Fibroblast of lung (primary cell): ENCODE results near the gene RUBCN. TPM values are rescaled to one million over a fixed set of nuclear protein-coding genes. Genes with fewer than 3 reads are reported as not detected.

Experiments used
- DNase-seq, 2 donors: peaks; one replicate each; pipeline versions ENCODE4 v3.0.0 to v3.0.0-alpha.2; 2010; ENCODE audit warnings: low read depth in 2 of 2
- H2AFZ ChIP-seq: 2 replicates; pipeline ENCODE4 v1.5.1; 2012; ENCODE audit warnings: low read length, control low read depth, inconsistent platforms
- H3K27ac ChIP-seq: 2 replicates; pipeline ENCODE4 v1.5.1; 2011; ENCODE audit warnings: low read length, control low read depth; ENCODE audit not compliant: insufficient read depth
- H3K27me3 ChIP-seq: 2 replicates; pipeline ENCODE4 v1.5.1; 2011; ENCODE audit warnings: mild to moderate bottlenecking, low read length; ENCODE audit not compliant: control insufficient read depth, insufficient read depth
- H3K36me3 ChIP-seq: 2 replicates; pipeline ENCODE4 v1.5.1; 2011; ENCODE audit warnings: low read length; ENCODE audit not compliant: control insufficient read depth, insufficient read depth
- H3K4me1 ChIP-seq: 2 replicates; pipeline ENCODE4 v1.5.1; 2011; ENCODE audit warnings: low read length; ENCODE audit not compliant: control insufficient read depth, insufficient read depth; ENCODE audit errors: extremely low read depth
- H3K4me2 ChIP-seq: 2 replicates; pipeline ENCODE4 v1.5.1; 2011; ENCODE audit warnings: low read length, control low read depth; ENCODE audit not compliant: insufficient read depth; ENCODE audit errors: extremely low read depth
- H3K4me3 ChIP-seq, 4 experiments: fragments of 200-600 bp in 1 of 4; sonication (generic) in 1 of 4; replicated peaks in 1 of 4; 2 replicates each; pipeline ENCODE4 v1.5.1; 2011 to 2016; ENCODE audit warnings: low read length in 4 of 4, low read depth in 3 of 4, mild to moderate bottlenecking in 3 of 4, control low read depth in 2 of 4, inconsistent platforms in 1 of 4, mixed read lengths in 1 of 4; ENCODE audit not compliant: insufficient read depth in 1 of 4; ENCODE audit errors: control extremely low read depth in 1 of 4
- H3K79me2 ChIP-seq: 2 replicates; pipeline ENCODE4 v1.5.1; 2012; ENCODE audit warnings: mild to moderate bottlenecking, low read length, inconsistent platforms; ENCODE audit not compliant: control insufficient read depth, insufficient read depth
- H3K9ac ChIP-seq: 2 replicates; pipeline ENCODE4 v1.5.1; 2011; ENCODE audit warnings: mild to moderate bottlenecking, low read length, control low read depth; ENCODE audit not compliant: insufficient read depth
- H3K9me3 ChIP-seq: 2 replicates; pipeline ENCODE4 v1.5.1; 2012; ENCODE audit warnings: low read depth, low read length; ENCODE audit not compliant: control insufficient read depth, insufficient read depth
- H4K20me1 ChIP-seq: 2 replicates; pipeline ENCODE4 v1.5.1; 2011; ENCODE audit warnings: low read length; ENCODE audit not compliant: control insufficient read depth, insufficient read depth; ENCODE audit errors: extremely low read depth
- EZH2 ChIP-seq: IDR thresholded peaks from 2 replicates; pipeline ENCODE4 v1.5.1; 2012; ENCODE audit warnings: low read length, control low read depth, mild to moderate bottlenecking; ENCODE audit errors: missing control alignments
- polyA plus RNA-seq, 2 donors: library from polyadenylated mRNA; depleted of rRNA in 1 of 2; stranded (reverse) in 1 of 2; unstranded in 1 of 2; fragments of >200 nt; gene quantifications; 2 replicates each; pipeline ENCODE4 v1.2.1, GENCODE V29; 2011 to 2012; ENCODE audit warnings: missing spikeins in 1 of 2
- total RNA-seq: library from RNA; depleted of rRNA; stranded (reverse); fragments of >200 nt; gene quantifications from 2 replicates; pipeline ENCODE4 v1.2.1, GENCODE V29; 2014
- TF ChIP-seq, protein P1 (sequence below), 2 donors: IDR thresholded peaks in 1 of 2; conservative IDR thresholded peaks in 1 of 2; 1 replicate in 1 of 2; 2 replicates in 1 of 2; pipeline ENCODE4 v1.5.1; 2011 to 2012; ENCODE audit warnings: low read length in 2 of 2, control low read depth in 1 of 2, inconsistent platforms in 1 of 2, low read depth in 1 of 2, mild to moderate bottlenecking in 1 of 2

The RUBCN gene
- total and polyA plus RNA-seq, 2 donors (not counting 1 experiment from before 2014, with no cell fraction given): 13.0 to 15.2 TPM

DNA sequence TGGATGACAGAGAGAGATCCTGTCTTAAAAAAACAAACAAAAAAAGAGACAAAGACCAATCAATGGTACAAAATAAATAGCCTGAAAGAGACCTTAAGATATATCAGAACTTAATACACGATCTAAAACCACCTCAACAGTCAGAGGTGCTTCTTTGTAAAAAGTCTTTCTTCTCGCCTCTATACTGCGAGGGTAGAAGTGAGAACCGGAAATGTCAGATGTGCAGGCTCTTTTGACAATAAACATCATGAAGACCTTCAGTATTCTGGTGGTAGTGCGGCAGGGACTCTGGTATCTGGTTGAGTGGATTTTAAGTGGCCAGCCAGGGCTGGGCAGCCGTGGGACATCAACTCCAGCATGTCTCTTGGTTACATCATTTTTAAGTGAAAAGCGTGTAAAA, 30.0 kb downstream of the RUBCN start:
- Histone ChIP-seq H3K27me3 (no peaks in the 10 kb centered on the region), H3K9ac (no peak overlapping the region), H2AFZ (no peak overlapping the region), H3K9me3 (no peaks in the 10 kb centered on the region), H3K27ac (no peak overlapping the region), H3K4me1 (no peaks in the 10 kb centered on the region), H3K79me2 (peaks cover 2% of the 10 kb centered on the region), H4K20me1 (no peaks in the 10 kb centered on the region), H3K4me3 (no peak overlapping the region), H3K4me2 (no peak overlapping the region), H3K36me3 (peaks cover 7% of the 10 kb centered on the region)
- no peak for TF ChIP-seq EZH2
- TF ChIP-seq, protein P1, sequence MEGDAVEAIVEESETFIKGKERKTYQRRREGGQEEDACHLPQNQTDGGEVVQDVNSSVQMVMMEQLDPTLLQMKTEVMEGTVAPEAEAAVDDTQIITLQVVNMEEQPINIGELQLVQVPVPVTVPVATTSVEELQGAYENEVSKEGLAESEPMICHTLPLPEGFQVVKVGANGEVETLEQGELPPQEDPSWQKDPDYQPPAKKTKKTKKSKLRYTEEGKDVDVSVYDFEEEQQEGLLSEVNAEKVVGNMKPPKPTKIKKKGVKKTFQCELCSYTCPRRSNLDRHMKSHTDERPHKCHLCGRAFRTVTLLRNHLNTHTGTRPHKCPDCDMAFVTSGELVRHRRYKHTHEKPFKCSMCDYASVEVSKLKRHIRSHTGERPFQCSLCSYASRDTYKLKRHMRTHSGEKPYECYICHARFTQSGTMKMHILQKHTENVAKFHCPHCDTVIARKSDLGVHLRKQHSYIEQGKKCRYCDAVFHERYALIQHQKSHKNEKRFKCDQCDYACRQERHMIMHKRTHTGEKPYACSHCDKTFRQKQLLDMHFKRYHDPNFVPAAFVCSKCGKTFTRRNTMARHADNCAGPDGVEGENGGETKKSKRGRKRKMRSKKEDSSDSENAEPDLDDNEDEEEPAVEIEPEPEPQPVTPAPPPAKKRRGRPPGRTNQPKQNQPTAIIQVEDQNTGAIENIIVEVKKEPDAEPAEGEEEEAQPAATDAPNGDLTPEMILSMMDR (conservative IDR thresholded peaks at IDR 0.05 in 1 of 2, IDR thresholded peaks at IDR 0.05 in 1 of 2; ENCODE audit: low read depth in 1 of 2, low read length in 2 of 2): no peak
- DNase-seq: no peak

DNA sequence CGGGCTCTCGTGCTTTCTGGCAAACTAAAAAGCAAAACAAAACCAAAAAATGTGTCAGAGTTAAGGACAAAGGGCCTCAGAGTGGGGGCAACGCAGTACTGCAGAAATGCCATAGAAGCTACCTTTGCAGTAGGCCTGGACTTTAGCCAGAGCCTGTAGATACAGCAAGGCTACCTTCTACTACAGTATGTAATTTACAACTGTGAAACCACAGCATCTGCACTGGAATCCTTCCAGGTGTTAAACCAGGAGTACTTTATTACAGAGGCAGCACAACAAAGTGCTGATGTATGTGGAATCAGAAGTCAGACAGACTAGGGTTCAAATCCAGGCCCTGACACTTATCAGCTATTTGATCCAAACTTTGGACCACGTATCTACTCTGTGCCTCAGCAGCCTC, 34.9 kb downstream of the RUBCN start:
- H2AFZ ChIP-seq: no peak overlapping the region
- TF ChIP-seq EZH2: no peak
- TF ChIP-seq, protein P1 (conservative IDR thresholded peaks at IDR 0.05 in 1 of 2, IDR thresholded peaks at IDR 0.05 in 1 of 2; ENCODE audit: low read depth in 1 of 2, low read length in 2 of 2): no peak
- H3K9ac ChIP-seq: no peak overlapping the region
- no peak for DNase-seq
- no peak overlapping the region for H3K27ac ChIP-seq
- H3K4me1 ChIP-seq: no peaks in the 10 kb centered on the region
- no peak overlapping the region for H3K4me3 ChIP-seq
- H4K20me1 ChIP-seq: no peaks in the 10 kb centered on the region
- no peaks in the 10 kb centered on the region for H3K27me3 ChIP-seq
- no peaks in the 10 kb centered on the region for H3K79me2 ChIP-seq
- H3K4me2 ChIP-seq: no peak overlapping the region
- peaks cover 20% of the 10 kb centered on the region for H3K36me3 ChIP-seq
- H3K9me3 ChIP-seq: no peaks in the 10 kb centered on the region

DNA sequence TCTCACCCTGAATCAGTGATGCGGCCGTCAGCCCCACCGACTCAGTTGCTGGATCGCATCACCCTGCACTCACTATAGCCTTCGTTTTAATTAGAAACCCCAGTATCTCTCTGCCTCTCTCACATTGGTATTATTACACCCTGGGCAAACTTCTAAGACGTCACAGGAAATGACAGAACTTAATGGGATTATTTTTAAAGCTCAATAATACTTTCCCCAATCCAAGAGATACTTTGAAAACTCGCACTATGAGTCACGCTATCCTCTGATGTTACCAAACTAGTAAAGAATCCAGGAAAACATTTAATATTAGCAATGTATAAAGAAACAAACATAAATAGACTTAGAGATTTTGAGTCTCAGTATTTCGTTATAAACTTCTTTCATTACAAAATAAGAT, 36.6 kb downstream of the RUBCN start:
- Histone ChIP-seq H3K9me3 (no peaks in the 10 kb centered on the region), H3K36me3 (peaks cover 22% of the 10 kb centered on the region), H3K27ac (no peak overlapping the region), H2AFZ (no peak overlapping the region), H3K9ac (no peak overlapping the region), H3K27me3 (no peaks in the 10 kb centered on the region), H3K4me1 (no peaks in the 10 kb centered on the region), H3K79me2 (no peaks in the 10 kb centered on the region), H3K4me2 (no peak overlapping the region), H3K4me3 (no peak overlapping the region), H4K20me1 (no peaks in the 10 kb centered on the region)
- DNase-seq: no peak
- TF ChIP-seq, protein P1 (conservative IDR thresholded peaks at IDR 0.05 in 1 of 2, IDR thresholded peaks at IDR 0.05 in 1 of 2; ENCODE audit: low read depth in 1 of 2, low read length in 2 of 2): no peak
- TF ChIP-seq EZH2: no peak
